IPS-18c (cell line): ENCODE data around the gene MARK2.
"Not testable (repeated sequence)": the region's sequence is repeated elsewhere in the genome, so short reads cannot be mapped to it uniquely, and the experiment has no call there.

Source experiments
- H3K4me3 ChIP-seq: 2 replicates; pipeline ENCODE4 v1.7.0; 2013; ENCODE audit warnings: low read depth, mild to moderate bottlenecking, low read length, moderate library complexity; ENCODE audit not compliant: insufficient read depth
- H3K9me3 ChIP-seq: one replicate; pipeline ENCODE4 v1.6.1; 2013; ENCODE audit warnings: mild to moderate bottlenecking, low read length, moderate library complexity; ENCODE audit not compliant: control insufficient read depth, insufficient read depth

The MARK2 gene

GRCh38 chr11:63844836-63845235 lies 5.9 kb downstream of the MARK2 start:
- Histone ChIP-seq H3K9me3 (no peaks in the 10 kb centered on the region), H3K4me3 (no peak overlapping the region)

GRCh38 chr11:63845303-63845702 lies 6.4 kb downstream of the MARK2 start:
- no peaks in the 10 kb centered on the region for H3K9me3 ChIP-seq
- no peak overlapping the region for H3K4me3 ChIP-seq

- no peaks in the 10 kb centered on the region for H3K9me3 ChIP-seq
- H3K4me3 ChIP-seq = no peak overlapping the region
These were observed 7.0 kb downstream of the MARK2 start for GRCh38 chr11:63845911-63846310.

- Histone ChIP-seq H3K4me3 (no peak overlapping the region), H3K9me3 (no peaks in the 10 kb centered on the region)
These were observed 8.0 kb downstream of the MARK2 start for GRCh38 chr11:63846897-63847296.

GRCh38 chr11:63847363-63847762 lies 8.5 kb downstream of the MARK2 start:
- no peak overlapping the region for H3K4me3 ChIP-seq
- no peaks in the 10 kb centered on the region for H3K9me3 ChIP-seq

- Histone ChIP-seq H3K4me3 (no peak overlapping the region), H3K9me3 (no peaks in the 10 kb centered on the region)
These were observed 10.8 kb downstream of the MARK2 start for GRCh38 chr11:63849691-63850090.

GRCh38 chr11:63850920-63851319 lies 12.0 kb downstream of the MARK2 start:
- no peaks in the 10 kb centered on the region for H3K9me3 ChIP-seq
- H3K4me3 ChIP-seq = no peak overlapping the region

GRCh38 chr11:63851364-63851763 lies 12.5 kb downstream of the MARK2 start:
- Histone ChIP-seq H3K4me3 (no peak overlapping the region), H3K9me3 (no peaks in the 10 kb centered on the region)

- Histone ChIP-seq H3K9me3 (no peaks in the 10 kb centered on the region), H3K4me3 (no peak overlapping the region)
These were observed 14.6 kb downstream of the MARK2 start for GRCh38 chr11:63853476-63853875.

GRCh38 chr11:63854696-63855095 lies 15.8 kb downstream of the MARK2 start:
- H3K9me3 ChIP-seq = no peaks in the 10 kb centered on the region

GRCh38 chr11:63855975-63856374 lies 17.1 kb downstream of the MARK2 start:
- no peak overlapping the region for H3K4me3 ChIP-seq
- H3K9me3 ChIP-seq = no peaks in the 10 kb centered on the region

More at GRCh38 chr11:63854696-63855095, 15.8 kb downstream of the MARK2 start:
- no peak overlapping the region for H3K4me3 ChIP-seq

- Histone ChIP-seq H3K9me3 (no peaks in the 10 kb centered on the region), H3K4me3 (no peak overlapping the region)
These were observed 20.0 kb downstream of the MARK2 start for GRCh38 chr11:63858628-63859550.

GRCh38 chr11:63862923-63863322 lies 24.0 kb downstream of the MARK2 start:
- Histone ChIP-seq H3K4me3 (no peak overlapping the region), H3K9me3 (no peaks in the 10 kb centered on the region)

GRCh38 chr11:63863620-63864019 lies 24.7 kb downstream of the MARK2 start:
- H3K9me3 ChIP-seq, H3K4me3 ChIP-seq: not testable (repeated sequence)

- H3K9me3 ChIP-seq = peaks cover 2% of the 10 kb centered on the region
- no peak overlapping the region for H3K4me3 ChIP-seq
These were observed 27.3 kb downstream of the MARK2 start for GRCh38 chr11:63866211-63866610.

- peaks cover 2% of the 10 kb centered on the region for H3K9me3 ChIP-seq
- no peak overlapping the region for H3K4me3 ChIP-seq
These were observed 28.6 kb downstream of the MARK2 start for GRCh38 chr11:63867511-63867910.

- no peak overlapping the region for H3K4me3 ChIP-seq
- peaks cover 2% of the 10 kb centered on the region for H3K9me3 ChIP-seq
These were observed 29.6 kb downstream of the MARK2 start for GRCh38 chr11:63868399-63869064.

GRCh38 chr11:63869171-63869591 lies 30.3 kb downstream of the MARK2 start:
- Histone ChIP-seq H3K9me3 (peaks cover 2% of the 10 kb centered on the region), H3K4me3 (no peak overlapping the region)
